Measurements from ENCODE around the gene BRMS1.

BRMS1 gene

GRCh38 chr11:66336234-66337102 lies 8.4 kb downstream of the BRMS1 start, which contains the start of gene RIN1:
TSS of gene RIN1 (minus strand) at chr11:66336434. CDS start at chr11:66336402, 32 bp downstream.
- TF ChIP-seq ZNF274 (IDR thresholded peaks at IDR 0.05; ENCODE audit: low read depth, low read length), result no peak
- no peak within 1 kb of the TSS for H3K4me3 ChIP-seq (ENCODE audit: low read length)

- H3K4me3 ChIP-seq (ENCODE audit: low read length), result no peak overlapping the region
- TF ChIP-seq ZNF274 (IDR thresholded peaks at IDR 0.05; ENCODE audit: low read depth, low read length), result no peak
Measured at GRCh38 chr11:66335531-66336233, 9.2 kb downstream of the BRMS1 start.

- H3K4me3 ChIP-seq (ENCODE audit: low read length), result no peak overlapping the region
Measured at GRCh38 chr11:66334605-66335442, 10.1 kb downstream of the BRMS1 start.

GRCh38 chr11:66333896-66334604 lies 10.9 kb downstream of the BRMS1 start:
- TF ChIP-seq ZNF274 (IDR thresholded peaks at IDR 0.05; ENCODE audit: low read depth, low read length), result no peak
- H3K4me3 ChIP-seq (ENCODE audit: low read length), result no peak overlapping the region

More at GRCh38 chr11:66334605-66335442, 10.1 kb downstream of the BRMS1 start:
- no peak for TF ChIP-seq ZNF274 (IDR thresholded peaks at IDR 0.05; ENCODE audit: low read depth, low read length)

GRCh38 chr11:66333220-66333877 lies 11.6 kb downstream of the BRMS1 start:
- TF ChIP-seq ZNF274 (IDR thresholded peaks at IDR 0.05; ENCODE audit: low read depth, low read length), result no peak
- no peak overlapping the region for H3K4me3 ChIP-seq (ENCODE audit: low read length)

- no peak for TF ChIP-seq ZNF274 (IDR thresholded peaks at IDR 0.05; ENCODE audit: low read depth, low read length)
- H3K4me3 ChIP-seq (ENCODE audit: low read length), result no peak overlapping the region
Measured at GRCh38 chr11:66332371-66333219, 12.3 kb downstream of the BRMS1 start.

GRCh38 chr11:66331542-66332370 lies 13.1 kb downstream of the BRMS1 start:
- TF ChIP-seq ZNF274 (IDR thresholded peaks at IDR 0.05; ENCODE audit: low read depth, low read length), result no peak

GRCh38 chr11:66330931-66331330 lies 14.0 kb downstream of the BRMS1 start:
- no peak overlapping the region for H3K4me3 ChIP-seq (ENCODE audit: low read length)
- no peak for TF ChIP-seq ZNF274 (IDR thresholded peaks at IDR 0.05; ENCODE audit: low read depth, low read length)

More at GRCh38 chr11:66331542-66332370, 13.1 kb downstream of the BRMS1 start:
- H3K4me3 ChIP-seq (ENCODE audit: low read length), result no peak overlapping the region

GRCh38 chr11:66329165-66329673 lies 15.7 kb downstream of the BRMS1 start:
- TF ChIP-seq ZNF274 (IDR thresholded peaks at IDR 0.05; ENCODE audit: low read depth, low read length), result no peak
- no peak overlapping the region for H3K4me3 ChIP-seq (ENCODE audit: low read length)

GRCh38 chr11:66328302-66329144 lies 16.4 kb downstream of the BRMS1 start:
- TF ChIP-seq ZNF274 (IDR thresholded peaks at IDR 0.05; ENCODE audit: low read depth, low read length), result no peak
- H3K4me3 ChIP-seq (ENCODE audit: low read length), result no peak overlapping the region

- TF ChIP-seq ZNF274 (IDR thresholded peaks at IDR 0.05; ENCODE audit: low read depth, low read length), result no peak
Measured at GRCh38 chr11:66328031-66328301, 16.9 kb downstream of the BRMS1 start.

More at GRCh38 chr11:66328031-66328301, 16.9 kb downstream of the BRMS1 start:
- no peak overlapping the region for H3K4me3 ChIP-seq (ENCODE audit: low read length)
